Thymus (tissue), 11 donors: ENCODE data around the gene CARS2. TPM values are rescaled to one million over a fixed set of nuclear protein-coding genes. Genes with fewer than 3 reads are reported as not detected.
"Not testable (repeated sequence)": the region's sequence is repeated elsewhere in the genome, so short reads cannot be mapped to it uniquely, and the experiment has no call there.

ENCODE experiments used
- DNase-seq, 9 donors: peaks; one replicate each; pipeline ENCODE4 v3.0.0-alpha.2; 2013; ENCODE audit warnings: low spot score in 9 of 9, low read depth in 6 of 9, missing footprints in 1 of 9
- H3K27ac ChIP-seq, 2 donors: one replicate each; pipeline ENCODE4 v1.5.1; 2013; ENCODE audit warnings: control low read depth in 1 of 2, low read depth in 1 of 2, low read length in 1 of 2, mild to moderate bottlenecking in 1 of 2, moderate library complexity in 1 of 2
- H3K27me3 ChIP-seq, 2 donors: one replicate each; pipeline ENCODE4 v1.5.1; 2013; ENCODE audit warnings: low read length in 1 of 2; ENCODE audit not compliant: control insufficient read depth in 2 of 2, insufficient read depth in 1 of 2
- H3K36me3 ChIP-seq, 2 donors: one replicate each; pipeline ENCODE4 v1.5.1; 2013; ENCODE audit warnings: low read length in 1 of 2, mild to moderate bottlenecking in 1 of 2, moderate library complexity in 1 of 2; ENCODE audit not compliant: control insufficient read depth in 2 of 2, insufficient read depth in 2 of 2
- H3K4me1 ChIP-seq, 2 donors: one replicate each; pipeline ENCODE4 v1.5.1; 2013; ENCODE audit warnings: low read length in 2 of 2; ENCODE audit not compliant: control insufficient read depth in 2 of 2, insufficient read depth in 2 of 2
- H3K4me3 ChIP-seq, 2 donors: one replicate each; pipeline ENCODE4 v1.5.1; 2013; ENCODE audit warnings: low read length in 2 of 2, control low read depth in 1 of 2, mild to moderate bottlenecking in 1 of 2
- H3K9me3 ChIP-seq, 2 donors: one replicate each; pipeline ENCODE4 v1.5.1; 2013; ENCODE audit warnings: low read length in 1 of 2, mild to moderate bottlenecking in 1 of 2; ENCODE audit not compliant: control insufficient read depth in 2 of 2, insufficient read depth in 1 of 2
- WGBS: extraction: QIAGEN DNeasy Blood & Tissue Kit; methylation state at CpG from one replicate; pipeline ENCODE4 v1.1.7; 2013; 5-methylcytosine and 5-hydroxymethylcytosine counted together
- polyA plus RNA-seq: library from polyadenylated mRNA; stranded (reverse); fragments of 200-250 nt; gene quantifications from one replicate; pipeline ENCODE4 v1.2.3, GENCODE V29; 2013
- total RNA-seq: library from RNA; stranded (reverse); fragments of 120-200 nt; gene quantifications from one replicate; pipeline ENCODE4 v1.2.4, GENCODE V29; 2013
- donor health status: healthy.

The CARS2 gene
- total and polyA plus RNA-seq, 2 donors, result 45.4 to 105 TPM

DNA sequence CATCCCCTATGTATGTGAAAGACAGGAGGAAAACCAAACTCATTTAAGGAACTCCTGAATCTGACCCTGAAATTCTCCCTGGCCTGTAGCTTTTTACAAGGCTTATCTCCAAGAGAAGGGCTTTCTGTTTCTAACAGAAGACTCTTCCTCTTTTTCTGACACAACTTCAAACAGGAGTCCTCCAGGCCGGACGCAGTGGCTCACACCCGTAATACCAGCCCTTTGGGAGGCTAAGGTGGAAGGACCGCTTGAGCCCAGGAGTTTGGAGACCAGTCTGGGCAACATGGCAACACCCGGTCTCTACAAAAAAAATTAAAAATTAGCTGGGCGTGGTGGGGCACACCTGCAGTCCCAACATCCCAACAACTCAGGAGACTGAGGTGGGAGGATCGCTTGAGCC is 41.9 kb downstream of the CARS2 start:
- Histone ChIP-seq H3K4me1 (no peaks in the 10 kb centered on the region), H3K4me3 (no peak overlapping the region), H3K27ac (peak overlapping the region in 1 of 2 donors; percentile 32), H3K9me3 (peaks cover 1 to 5% of the 10 kb centered on the region in 2 donors), H3K27me3 (no peaks in the 10 kb centered on the region), H3K36me3 (peaks cover 43 to 47% of the 10 kb centered on the region in 2 donors)
- DNase-seq, result no peak
- 97% methylated on average over 7 of the region's 7 CpGs for WGBS

DNA sequence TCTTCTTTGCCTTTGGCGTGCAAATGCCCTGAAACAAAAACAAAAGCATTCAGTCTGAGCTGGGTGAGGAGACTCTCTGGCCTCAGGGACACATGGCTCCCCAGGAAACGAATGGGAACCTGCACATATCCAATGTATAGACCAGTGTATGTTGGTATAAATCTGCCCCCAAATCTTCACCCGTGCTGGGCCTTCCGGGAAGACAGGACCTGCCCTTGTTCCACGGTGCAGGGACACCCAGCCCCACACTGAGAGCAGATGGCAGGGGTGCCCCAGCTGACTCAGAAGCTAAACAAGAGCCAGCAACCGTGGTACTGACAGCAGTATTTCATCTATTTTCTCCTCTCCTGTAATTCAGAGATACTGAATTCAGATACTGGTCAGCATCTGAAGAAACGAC is 42.4 kb downstream of the CARS2 start:
- H3K9me3 ChIP-seq, result peaks cover 1 to 5% of the 10 kb centered on the region in 2 donors
- no peak overlapping the region for H3K4me3 ChIP-seq
- no peak for DNase-seq
- H3K27me3 ChIP-seq, result no peaks in the 10 kb centered on the region
- H3K27ac ChIP-seq, result no peak overlapping the region
- H3K4me1 ChIP-seq, result no peaks in the 10 kb centered on the region
- 82% methylated on average over 7 of the region's 7 CpGs for WGBS
- peaks cover 40 to 43% of the 10 kb centered on the region in 2 donors for H3K36me3 ChIP-seq

DNA sequence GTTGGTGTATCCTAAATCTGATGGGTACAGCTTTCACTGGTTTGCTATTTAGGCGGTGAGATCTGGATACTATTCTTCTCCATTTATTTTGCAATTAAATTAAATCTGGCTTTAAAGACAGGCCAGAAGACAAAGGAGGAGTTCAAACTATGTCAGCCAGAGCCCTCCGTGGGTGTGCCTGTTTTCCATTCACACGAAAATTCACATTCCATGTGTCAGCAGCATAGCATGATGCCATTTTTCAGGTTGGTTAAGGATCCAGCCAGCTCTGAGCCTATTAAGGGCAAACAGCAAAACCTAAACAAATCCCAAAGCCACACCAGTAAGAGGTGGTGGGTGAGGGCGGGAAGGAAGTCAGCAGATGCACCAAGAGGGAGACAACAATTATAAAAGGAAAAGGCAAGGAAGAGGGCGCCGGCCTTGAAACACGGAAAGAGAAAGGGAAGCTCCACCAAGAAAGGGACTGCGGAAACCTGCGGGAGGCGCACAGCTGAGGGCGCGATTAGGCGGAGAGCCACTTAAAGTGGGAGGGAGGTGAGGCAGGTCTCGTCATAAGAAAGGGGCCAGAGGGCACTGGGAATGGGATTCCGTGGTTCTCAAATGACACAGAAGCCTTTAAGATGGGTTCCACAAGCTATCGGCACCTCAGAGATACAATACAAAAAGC is 43.0 kb downstream of the CARS2 start:
- Histone ChIP-seq H3K27me3 (no peaks in the 10 kb centered on the region), H3K27ac (no peak overlapping the region), H3K4me1 (no peaks in the 10 kb centered on the region), H3K9me3 (peaks cover 1 to 5% of the 10 kb centered on the region in 2 donors), H3K4me3 (no peak overlapping the region), H3K36me3 (peaks cover 40% of the 10 kb centered on the region in 2 donors)
- DNase-seq, result no peak
- WGBS, result 97% methylated on average over 16 of the region's 16 CpGs

DNA sequence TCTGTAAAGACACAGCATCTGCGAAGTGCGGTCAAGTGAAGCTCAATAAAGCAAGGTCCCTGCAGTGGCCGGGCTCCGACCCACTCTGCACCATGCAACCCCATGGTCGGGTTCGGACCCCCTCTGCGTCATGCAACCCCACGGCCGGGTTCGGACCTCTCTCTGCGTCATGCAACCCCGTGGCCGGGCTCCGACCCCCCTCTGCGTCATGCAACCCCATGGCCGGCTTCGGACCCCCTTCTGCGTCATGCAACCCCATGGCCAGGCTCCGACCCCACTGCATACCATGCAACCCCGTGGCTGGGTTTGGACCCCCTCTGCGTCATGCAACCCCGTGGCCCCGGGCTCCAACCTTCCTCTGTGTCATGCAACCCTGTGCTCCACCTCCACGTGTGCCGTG is 43.8 kb downstream of the CARS2 start:
- no peak overlapping the region for H3K4me3 ChIP-seq
- H3K27ac ChIP-seq, result no peak overlapping the region
- H3K4me1 ChIP-seq, result no peaks in the 10 kb centered on the region
- no peaks in the 10 kb centered on the region for H3K27me3 ChIP-seq
- peaks cover 38 to 40% of the 10 kb centered on the region in 2 donors for H3K36me3 ChIP-seq
- no peak for DNase-seq
- H3K9me3 ChIP-seq, result peaks cover 1 to 5% of the 10 kb centered on the region in 2 donors
- WGBS, result 98% methylated on average over 25 of the region's 25 CpGs

DNA sequence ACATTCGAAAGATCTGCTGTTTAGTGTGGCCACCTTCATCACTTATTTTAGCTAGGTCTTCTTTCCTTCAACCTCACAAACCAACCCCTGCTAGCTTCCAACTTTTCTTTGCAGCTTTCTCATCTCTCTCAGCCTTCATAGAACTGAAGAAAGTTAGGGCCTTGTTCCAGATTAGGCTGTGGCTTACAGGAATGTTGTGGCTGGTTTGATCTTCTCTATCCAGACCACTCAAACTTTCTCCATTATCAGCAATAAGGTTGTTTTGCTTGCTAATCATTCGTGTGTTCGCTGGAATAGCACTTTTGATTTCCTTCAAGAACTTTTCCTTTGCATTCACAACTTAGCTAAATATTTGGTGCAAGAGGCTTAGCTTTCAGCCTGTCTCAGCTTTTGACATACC is 44.7 kb downstream of the CARS2 start:
- DNase-seq, result no peak
- 97% methylated on average over 3 of the region's 3 CpGs for WGBS
- Histone ChIP-seq H3K27ac (no peak overlapping the region), H3K4me3 (no peak overlapping the region), H3K27me3 (no peaks in the 10 kb centered on the region), H3K9me3 (peaks cover 1 to 5% of the 10 kb centered on the region in 2 donors), H3K4me1 (no peaks in the 10 kb centered on the region), H3K36me3 (peaks cover 35 to 36% of the 10 kb centered on the region in 2 donors)

DNA sequence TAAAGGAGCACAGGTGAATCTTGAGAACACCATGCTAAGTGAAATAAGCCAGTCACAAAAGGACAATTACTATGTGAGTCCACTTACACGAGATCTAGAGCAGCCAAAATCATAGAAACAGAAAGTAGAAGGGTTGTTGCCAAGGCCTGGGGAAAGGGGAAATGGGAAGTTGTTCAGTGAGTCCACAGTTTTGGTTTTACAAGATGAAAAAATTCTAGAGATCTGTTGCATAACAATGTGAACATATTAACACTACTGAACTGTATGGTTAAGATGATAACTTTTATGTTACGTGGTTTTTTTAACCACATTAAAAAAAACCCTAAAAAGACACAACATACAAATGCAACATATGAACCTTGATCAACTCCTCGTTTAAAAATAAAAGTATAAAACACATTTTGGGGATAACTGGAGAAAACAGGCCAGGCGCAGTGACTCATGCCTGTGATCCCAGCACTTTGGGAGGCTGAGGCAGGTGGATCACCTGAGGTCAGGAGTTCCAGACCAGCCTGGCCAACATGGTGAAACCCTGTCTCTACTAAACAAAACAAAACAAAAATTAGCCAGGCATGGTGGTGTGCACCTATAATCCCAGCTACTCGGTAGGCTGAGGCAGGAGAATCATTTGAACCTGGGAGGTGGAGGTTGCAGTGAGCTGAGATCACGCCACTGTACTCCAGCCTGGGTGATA is 47.6 kb downstream of the CARS2 start:
- H3K27ac ChIP-seq, H3K4me3 ChIP-seq, H3K27me3 ChIP-seq, H3K9me3 ChIP-seq, H3K4me1 ChIP-seq: not testable (repeated sequence)
- WGBS, result 51% methylated on average over 6 of the region's 6 CpGs
- DNase-seq, result peak in 1 of 9 donors; percentile 33
- peaks cover 24 to 31% of the 10 kb centered on the region in 2 donors for H3K36me3 ChIP-seq

DNA sequence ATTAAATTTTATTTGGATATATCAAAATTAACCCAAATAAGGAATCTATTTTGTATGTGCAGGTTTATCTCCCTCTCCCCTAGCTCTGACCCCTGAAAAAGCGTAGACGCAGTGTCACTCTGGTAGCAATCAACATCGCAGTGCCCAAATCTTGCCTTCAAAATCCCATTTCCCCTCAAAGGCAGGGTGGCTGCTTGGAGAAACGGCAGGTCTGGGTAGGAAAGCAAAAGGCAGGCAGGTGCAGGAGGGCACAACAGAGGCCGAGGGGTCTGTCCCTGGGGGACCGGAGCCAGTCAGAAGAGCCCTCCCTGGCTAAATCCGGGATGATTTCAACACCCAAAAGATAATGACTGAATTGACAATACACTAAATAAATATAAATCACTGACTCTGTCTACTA is 48.7 kb downstream of the CARS2 start:
- peaks cover 1 to 4% of the 10 kb centered on the region in 2 donors for H3K9me3 ChIP-seq
- peaks cover 16 to 21% of the 10 kb centered on the region in 2 donors for H3K36me3 ChIP-seq
- no peak overlapping the region for H3K27ac ChIP-seq
- H3K27me3 ChIP-seq, result no peaks in the 10 kb centered on the region
- WGBS, result 99% methylated on average over 7 of the region's 7 CpGs
- no peak overlapping the region for H3K4me3 ChIP-seq
- DNase-seq, result no peak
- no peaks in the 10 kb centered on the region for H3K4me1 ChIP-seq

DNA sequence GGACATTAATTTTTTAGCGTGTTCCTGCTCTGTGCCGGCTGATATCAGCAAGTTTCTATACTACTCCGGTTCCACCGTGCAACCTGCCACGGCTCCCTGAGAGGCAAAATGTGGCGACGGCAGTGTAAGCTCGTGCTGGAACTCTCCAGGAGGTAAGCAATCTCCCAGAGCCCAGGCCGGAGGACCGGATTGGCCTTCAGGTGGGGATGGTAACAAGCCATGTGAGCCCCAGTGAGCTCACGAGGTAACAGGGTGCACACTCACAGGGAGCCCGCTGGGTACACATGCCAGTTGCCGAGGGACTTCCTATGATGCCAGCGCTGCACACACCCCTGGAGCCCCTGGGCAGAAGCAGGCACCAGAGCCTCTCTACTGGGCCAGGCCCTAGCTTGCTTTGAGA is 52.1 kb downstream of the CARS2 start:
- Histone ChIP-seq H3K9me3 (no peaks in the 10 kb centered on the region), H3K4me1 (no peaks in the 10 kb centered on the region), H3K4me3 (no peak overlapping the region), H3K27ac (no peak overlapping the region), H3K27me3 (no peaks in the 10 kb centered on the region), H3K36me3 (peaks cover 25 to 32% of the 10 kb centered on the region in 2 donors)
- no peak for DNase-seq
- WGBS, result 97% methylated on average over 14 of the region's 14 CpGs

DNA sequence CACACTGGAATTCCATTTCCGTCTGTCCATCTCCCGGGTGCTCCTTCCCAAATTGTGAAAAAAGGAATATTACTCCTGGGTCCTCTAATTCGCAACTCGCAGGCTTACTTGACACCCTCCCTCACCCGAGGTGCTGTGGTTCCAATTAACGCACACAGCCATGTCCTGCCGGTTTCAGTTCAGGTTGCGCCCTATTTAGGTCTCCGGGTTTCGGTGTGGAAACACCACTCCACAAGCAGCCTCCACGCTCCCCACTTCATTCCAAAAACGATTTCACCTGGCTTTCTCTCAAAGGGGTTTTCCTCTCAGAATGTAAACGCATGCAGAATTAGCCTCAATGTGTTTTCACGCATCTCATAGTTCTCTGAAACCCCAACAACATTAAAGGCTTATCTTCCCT is 52.6 kb downstream of the CARS2 start:
- H3K4me1 ChIP-seq, result no peaks in the 10 kb centered on the region
- no peak for DNase-seq
- peaks cover 25 to 32% of the 10 kb centered on the region in 2 donors for H3K36me3 ChIP-seq
- H3K4me3 ChIP-seq, result no peak overlapping the region
- no peaks in the 10 kb centered on the region for H3K9me3 ChIP-seq
- H3K27me3 ChIP-seq, result no peaks in the 10 kb centered on the region
- 94% methylated on average over 14 of the region's 14 CpGs for WGBS
- H3K27ac ChIP-seq, result no peak overlapping the region
